Uterus (tissue), 2 donors: Measurements from ENCODE around the gene RMI2.

ENCODE experiments used
- CTCF ChIP-seq, 4 experiments: fragments of 200-600 bp in 2 of 4; fragments of 450-650 bp in 2 of 4; sonication (generic) in 2 of 4; IDR thresholded peaks; one replicate each; pipeline ENCODE4 v1.5.1; 2016 to 2019; ENCODE audit warnings: antibody characterized with exemption in 4 of 4, mild to moderate bottlenecking in 2 of 4, moderate library complexity in 1 of 4
- POLR2A ChIP-seq, 2 donors: fragments of 450-650 bp; IDR thresholded peaks; one replicate each; pipeline ENCODE4 v1.6.1; 2016; ENCODE audit warnings: antibody characterized with exemption in 2 of 2, mild to moderate bottlenecking in 1 of 2, moderate library complexity in 1 of 2

DNA sequence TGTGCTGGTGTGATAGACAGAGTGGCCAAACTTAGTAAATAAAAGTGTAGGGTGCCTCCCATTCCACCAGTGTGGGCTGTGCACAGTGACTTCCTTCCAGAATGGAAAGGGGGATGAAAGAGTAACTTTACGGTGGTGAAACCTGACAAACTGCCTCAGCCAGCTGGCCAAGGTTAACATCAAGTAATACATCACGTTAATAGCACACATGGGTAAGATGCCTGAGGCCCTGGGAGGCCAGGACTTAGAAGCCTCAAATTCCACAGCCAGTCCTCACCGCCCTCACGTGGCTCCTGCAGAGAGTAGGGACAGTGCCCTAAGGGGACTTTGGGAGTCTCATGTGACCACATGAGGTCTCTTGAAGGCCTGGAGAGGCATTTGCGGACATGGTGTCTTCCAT, 14.1 kb downstream of the RMI2 start:
- TF ChIP-seq CTCF (IDR thresholded peaks at IDR 0.05) (no peak), POLR2A (IDR thresholded peaks at IDR 0.05) (no peak)
